Inflammatory macrophage treated with lipopolysaccharide for 1 hour (primary cell): ENCODE measurements around the gene RNASE8.
A peak's percentile ranks its signal among the peaks of the same experiment; 100 is the strongest.
"Not testable (repeated sequence)": the region's sequence is repeated elsewhere in the genome, so short reads cannot be mapped to it uniquely, and the experiment has no call there.

Experiments used
- DNase-seq, 2 donors: peaks; one replicate each; pipeline ENCODE4 v3.0.0-alpha.2; 2020 to 2022

RNASE8 gene

GRCh38 chr14:21030531-21030930 is 27.1 kb upstream of the RNASE8 start:
- DNase-seq: no peak

- peak; percentile 82 to 91 for DNase-seq
Measured at GRCh38 chr14:21032326-21033132, 25.1 kb upstream of the RNASE8 start.

- peak; percentile 78 to 94 for DNase-seq
Measured at GRCh38 chr14:21033133-21033698, 24.4 kb upstream of the RNASE8 start.

- DNase-seq: no peak
Measured at GRCh38 chr14:21034707-21035106, 22.9 kb upstream of the RNASE8 start, which contains the start of gene RNASE13. Gene RNASE13, minus strand, starts transcription at chr14:21034807. Its CDS starts 519 bp downstream, at chr14:21034288.

GRCh38 chr14:21036751-21037150 is 20.9 kb upstream of the RNASE8 start:
- peak in 1 of 2 donors; percentile 65 for DNase-seq

GRCh38 chr14:21037156-21037555 is 20.5 kb upstream of the RNASE8 start:
- peak in 1 of 2 donors; percentile 78 for DNase-seq

GRCh38 chr14:21038441-21039422 is 18.9 kb upstream of the RNASE8 start:
- DNase-seq: no peak

- DNase-seq: peak; percentile 59 to 75
Measured at GRCh38 chr14:21039585-21040369, 17.8 kb upstream of the RNASE8 start.

- no peak for DNase-seq
Measured at GRCh38 chr14:21040370-21040925, 17.2 kb upstream of the RNASE8 start.

- not testable (repeated sequence) for DNase-seq
Measured at GRCh38 chr14:21040941-21041340, 16.7 kb upstream of the RNASE8 start.

GRCh38 chr14:21041676-21042433 is 15.8 kb upstream of the RNASE8 start, which contains the start of gene RNASE7:
Gene RNASE7, plus strand, starts transcription at chr14:21042362. Its CDS starts 631 bp downstream, at chr14:21042993.
- peak; percentile 29 to 50 for DNase-seq

GRCh38 chr14:21042918-21043317 is 14.7 kb upstream of the RNASE8 start:
- peak in 1 of 2 donors; percentile 41 for DNase-seq

GRCh38 chr14:21043387-21043973 is 14.1 kb upstream of the RNASE8 start:
- DNase-seq: no peak

GRCh38 chr14:21043974-21044618 is 13.5 kb upstream of the RNASE8 start:
- DNase-seq: no peak

GRCh38 chr14:21047378-21047781 is 10.2 kb upstream of the RNASE8 start:
- DNase-seq: no peak

GRCh38 chr14:21048638-21049037 is 9.0 kb upstream of the RNASE8 start:
- DNase-seq: no peak

GRCh38 chr14:21049271-21049673 is 8.3 kb upstream of the RNASE8 start:
- no peak for DNase-seq

- DNase-seq: no peak
Measured at GRCh38 chr14:21050597-21050996, 7.0 kb upstream of the RNASE8 start.

GRCh38 chr14:21053184-21054122 is 4.2 kb upstream of the RNASE8 start:
- DNase-seq: no peak
